ENCODE results near the gene PSMB9.

Gene PSMB9

DNA sequence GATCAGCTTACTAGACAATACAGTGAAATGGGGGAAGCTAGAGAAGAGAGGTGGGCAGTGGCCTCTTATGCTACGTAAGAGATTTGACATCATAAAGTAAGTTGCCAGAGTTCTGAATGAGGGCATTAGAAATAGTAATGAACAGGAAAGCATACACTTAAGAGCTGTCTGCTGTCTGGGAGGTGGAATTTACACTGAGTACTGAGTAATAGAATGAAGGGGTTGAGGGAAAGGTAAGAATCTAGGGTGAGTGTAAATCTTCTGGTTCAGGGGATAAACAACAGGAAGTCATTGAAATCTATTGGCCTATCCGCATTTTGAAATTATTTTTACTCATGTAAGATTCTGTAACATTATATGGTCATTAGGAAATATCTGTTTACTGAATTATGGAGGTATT lies 51.1 kb downstream of the PSMB9 start:
- no peak for DNase-seq (ENCODE audit: low read depth in 2 of 2)

DNA sequence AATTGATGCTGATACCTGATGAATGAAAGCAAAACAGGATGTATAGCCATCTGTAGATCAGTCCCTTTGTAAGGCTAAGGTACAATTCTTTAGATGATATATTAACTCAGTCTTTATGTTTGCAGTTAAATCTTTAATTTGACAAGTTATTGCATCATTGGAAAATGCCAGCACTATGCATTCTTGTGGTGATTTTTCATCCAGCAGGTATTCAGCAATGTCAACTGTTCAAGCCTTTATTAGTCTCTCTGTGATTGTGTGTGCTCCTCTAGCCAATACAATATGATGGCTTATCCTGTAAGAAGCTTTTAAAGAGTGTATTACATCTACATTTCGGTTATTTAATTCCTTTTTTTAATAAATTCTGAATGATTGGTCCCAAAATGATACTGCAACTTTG lies 52.5 kb downstream of the PSMB9 start:
- no peak for DNase-seq (ENCODE audit: low read depth in 2 of 2)

DNA sequence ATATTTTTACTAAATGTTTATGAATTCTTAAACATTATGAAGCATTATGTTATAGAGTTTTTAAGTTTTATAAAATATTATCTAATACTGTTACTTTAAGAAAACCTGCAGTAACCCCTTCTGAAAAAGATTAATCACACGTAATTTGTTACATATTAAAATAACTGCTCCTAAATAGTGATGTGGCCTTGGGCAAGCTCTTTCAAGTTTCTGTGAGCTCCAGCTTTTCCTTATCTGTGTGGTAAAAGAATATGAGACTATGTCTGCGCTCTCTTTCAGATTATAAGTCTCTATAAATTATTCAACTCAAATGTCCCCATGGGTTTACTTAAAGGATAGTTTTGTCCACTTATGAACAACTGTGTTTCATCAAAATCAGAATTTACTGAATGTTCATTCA lies 54.9 kb downstream of the PSMB9 start:
- no peak for DNase-seq (ENCODE audit: low read depth in 2 of 2)

All from stimulated activated CD4-positive, alpha-beta T cell treated with anti-CD3 and anti-CD28 coated beads, Interleukin-12 subunit alpha, Interleukin-12 subunit beta, amount 100 ng/mL, for 24 hours (primary cell).